Measurements from ENCODE around the gene AATK.

- TF ChIP-seq CTCF (conservative IDR thresholded peaks at IDR 0.05 in 1 of 2, IDR thresholded peaks at IDR 0.05 in 1 of 2; ENCODE audit: extremely low read depth in 1 of 2, insufficient read depth in 1 of 2, low read depth in 1 of 2, low read length in 2 of 2) (no peak), EZH2 (IDR thresholded peaks at IDR 0.05; ENCODE audit: borderline replicate concordance, low read length) (no peak)
Observed at GRCh38 chr17:81191116-81191515, 25.1 kb upstream of the AATK start.
